Measurements from ENCODE around the gene PLIN3.

Gene PLIN3

GRCh38 chr19:4911786-4912672 lies 44.6 kb upstream of the PLIN3 start (continued):
- TF ChIP-seq ZNF391 (tag by site-specific recombination; IDR thresholded peaks at IDR 0.05; ENCODE audit: borderline replicate concordance, low read depth) (0 out of 2 replicates have a peak, but pooled peaks have one; percentile 20), WT1 (tag by site-specific recombination; IDR thresholded peaks at IDR 0.05) (no peak), ZXDB (tag by site-specific recombination; IDR thresholded peaks at IDR 0.05) (peak; percentile 65), ZBTB10 (tag by site-specific recombination; IDR thresholded peaks at IDR 0.05) (peak; percentile 75), BCL11B (tag by site-specific recombination; IDR thresholded peaks at IDR 0.05; ENCODE audit: low read depth) (no peak), ZNF707 (tag by site-specific recombination; IDR thresholded peaks at IDR 0.05) (no peak), ZNF2 (tag by site-specific recombination; IDR thresholded peaks at IDR 0.05) (peak; percentile 47; the same call in 1 of the 2 replicates), PRDM2 (tag by site-specific recombination; IDR thresholded peaks at IDR 0.05; ENCODE audit: borderline replicate concordance) (no peak), ZNF223 (tag by site-specific recombination; IDR thresholded peaks at IDR 0.05) (no peak), ZFP3 (tag by site-specific recombination; IDR thresholded peaks at IDR 0.05; ENCODE audit: low read depth) (no peak), SP2 (tag by site-specific recombination; IDR thresholded peaks at IDR 0.05) (peak; percentile 75), REPIN1 (tag by site-specific recombination; IDR thresholded peaks at IDR 0.05; ENCODE audit: low read depth) (no peak), PRDM1 (tag by site-specific recombination; IDR thresholded peaks at IDR 0.05) (no peak), ZNF692 (tag by site-specific recombination; IDR thresholded peaks at IDR 0.05) (peak; percentile 29; the same call in 1 of the 2 replicates), ZNF350 (tag by site-specific recombination; IDR thresholded peaks at IDR 0.05) (no peak), ZNF324 (tag by site-specific recombination; IDR thresholded peaks at IDR 0.05) (0 out of 2 replicates have a peak, but pooled peaks have one; percentile 19), PATZ1 (tag by site-specific recombination; IDR thresholded peaks at IDR 0.05) (peak; percentile 82), PRDM4 (tag by site-specific recombination; IDR thresholded peaks at IDR 0.05) (0 out of 2 replicates have a peak, but pooled peaks have one; percentile 9), ZNF623 (tag by site-specific recombination; IDR thresholded peaks at IDR 0.05) (no peak), ZNF660 (tag by site-specific recombination; IDR thresholded peaks at IDR 0.05) (no peak; the same call in none of the 2 replicates), ZNF654 (tag by site-specific recombination; IDR thresholded peaks at IDR 0.05; ENCODE audit: low read depth) (peak; percentile 72), ZNF558 (tag by site-specific recombination; IDR thresholded peaks at IDR 0.05) (peak; percentile 25; the same call in 1 of the 2 replicates), ZNF433 (tag by site-specific recombination; IDR thresholded peaks at IDR 0.05; ENCODE audit: low read depth) (no peak)
